Epithelial cell of proximal tubule (primary cell): Measurements from ENCODE around the gene ISL1. TPM values are rescaled to one million over a fixed set of nuclear protein-coding genes. Genes with fewer than 3 reads are reported as not detected.

Experiments used
- DNase-seq: peaks from one replicate; pipeline ENCODE4 v3.0.0-alpha.2; 2011; ENCODE audit warnings: low read depth
- H3K4me3 ChIP-seq: 2 replicates; pipeline ENCODE4 v1.5.1; 2011; ENCODE audit warnings: low read depth, mild to moderate bottlenecking, low read length
- total RNA-seq: library from RNA; depleted of rRNA; stranded (reverse); fragments of >200 nt; gene quantifications from 2 replicates; pipeline ENCODE4 v1.2.3, GENCODE V29; 2015
- TF ChIP-seq, protein P1 (sequence below): conservative IDR thresholded peaks from 2 replicates; pipeline ENCODE4 v1.5.1; 2012; ENCODE audit warnings: low read depth, mild to moderate bottlenecking, low read length

The ISL1 gene
- total RNA-seq, 1 donor from 2014 or later, result not detected

DNA sequence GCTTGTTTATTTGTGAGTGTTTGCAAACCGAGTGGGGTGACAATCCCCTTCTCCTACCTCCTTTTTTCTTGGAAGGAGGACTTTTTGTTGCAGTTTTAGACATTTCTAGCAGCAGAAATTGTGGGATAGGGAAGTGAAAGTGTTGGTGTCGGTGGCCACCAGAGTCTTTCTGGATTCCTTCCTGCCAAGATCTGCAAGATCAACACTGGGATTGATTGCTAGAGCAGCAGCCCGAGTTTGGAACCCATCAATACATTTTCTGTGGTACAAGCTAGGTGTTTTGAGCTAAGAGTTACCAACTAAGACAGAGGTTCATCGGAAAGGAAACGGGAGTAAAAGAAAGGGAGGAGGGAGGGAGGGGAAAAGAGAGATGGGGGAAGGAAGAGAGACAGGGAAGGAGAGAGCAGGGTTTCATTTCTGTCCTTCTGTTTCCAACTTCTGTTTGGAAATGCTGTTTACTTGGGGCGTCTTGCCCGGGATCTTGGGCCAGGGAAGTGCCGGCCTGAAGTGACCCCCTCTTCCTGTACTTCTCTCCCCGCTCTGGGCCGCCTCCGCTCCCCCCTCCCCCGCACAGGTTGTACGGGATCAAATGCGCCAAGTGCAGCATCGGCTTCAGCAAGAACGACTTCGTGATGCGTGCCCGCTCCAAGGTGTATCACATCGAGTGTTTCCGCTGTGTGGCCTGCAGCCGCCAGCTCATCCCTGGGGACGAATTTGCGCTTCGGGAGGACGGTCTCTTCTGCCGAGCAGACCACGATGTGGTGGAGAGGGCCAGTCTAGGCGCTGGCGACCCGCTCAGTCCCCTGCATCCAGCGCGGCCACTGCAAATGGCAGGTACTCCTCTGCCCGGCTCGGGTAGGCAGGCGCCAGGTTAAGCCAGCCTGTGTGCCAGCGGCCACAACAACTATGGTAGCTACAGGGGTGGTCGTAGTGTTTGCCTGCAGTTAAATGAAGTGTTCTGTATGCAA is 4.0 kb downstream of the ISL1 start:
- DNase-seq, result no peak

DNA sequence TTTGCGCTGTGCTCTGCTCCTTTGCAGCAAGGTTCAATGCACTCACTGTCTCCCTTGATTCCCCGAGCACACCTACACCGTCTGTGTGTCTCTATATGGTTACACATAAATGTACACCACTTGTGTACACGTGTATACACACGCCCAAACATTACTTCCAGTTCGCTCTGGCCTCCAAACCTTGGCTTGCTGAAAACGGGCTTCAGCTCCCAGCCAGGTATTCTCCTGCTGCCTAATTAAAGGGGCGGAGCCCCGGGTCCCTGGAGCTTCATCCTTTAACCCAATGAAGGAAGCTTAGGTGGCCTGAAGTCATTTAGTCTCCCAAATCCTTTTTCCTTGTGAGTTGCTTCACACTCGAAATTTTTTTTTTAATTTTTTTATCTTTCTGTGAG is 4.6 kb downstream of the ISL1 start:
- no peak overlapping the region for H3K4me3 ChIP-seq
- TF ChIP-seq, protein P1, sequence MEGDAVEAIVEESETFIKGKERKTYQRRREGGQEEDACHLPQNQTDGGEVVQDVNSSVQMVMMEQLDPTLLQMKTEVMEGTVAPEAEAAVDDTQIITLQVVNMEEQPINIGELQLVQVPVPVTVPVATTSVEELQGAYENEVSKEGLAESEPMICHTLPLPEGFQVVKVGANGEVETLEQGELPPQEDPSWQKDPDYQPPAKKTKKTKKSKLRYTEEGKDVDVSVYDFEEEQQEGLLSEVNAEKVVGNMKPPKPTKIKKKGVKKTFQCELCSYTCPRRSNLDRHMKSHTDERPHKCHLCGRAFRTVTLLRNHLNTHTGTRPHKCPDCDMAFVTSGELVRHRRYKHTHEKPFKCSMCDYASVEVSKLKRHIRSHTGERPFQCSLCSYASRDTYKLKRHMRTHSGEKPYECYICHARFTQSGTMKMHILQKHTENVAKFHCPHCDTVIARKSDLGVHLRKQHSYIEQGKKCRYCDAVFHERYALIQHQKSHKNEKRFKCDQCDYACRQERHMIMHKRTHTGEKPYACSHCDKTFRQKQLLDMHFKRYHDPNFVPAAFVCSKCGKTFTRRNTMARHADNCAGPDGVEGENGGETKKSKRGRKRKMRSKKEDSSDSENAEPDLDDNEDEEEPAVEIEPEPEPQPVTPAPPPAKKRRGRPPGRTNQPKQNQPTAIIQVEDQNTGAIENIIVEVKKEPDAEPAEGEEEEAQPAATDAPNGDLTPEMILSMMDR, result no peak
- no peak for DNase-seq

More for the DNA sequence above, 4.0 kb downstream of the ISL1 start:
- TF ChIP-seq, protein P1, result no peak
- no peak overlapping the region for H3K4me3 ChIP-seq

DNA sequence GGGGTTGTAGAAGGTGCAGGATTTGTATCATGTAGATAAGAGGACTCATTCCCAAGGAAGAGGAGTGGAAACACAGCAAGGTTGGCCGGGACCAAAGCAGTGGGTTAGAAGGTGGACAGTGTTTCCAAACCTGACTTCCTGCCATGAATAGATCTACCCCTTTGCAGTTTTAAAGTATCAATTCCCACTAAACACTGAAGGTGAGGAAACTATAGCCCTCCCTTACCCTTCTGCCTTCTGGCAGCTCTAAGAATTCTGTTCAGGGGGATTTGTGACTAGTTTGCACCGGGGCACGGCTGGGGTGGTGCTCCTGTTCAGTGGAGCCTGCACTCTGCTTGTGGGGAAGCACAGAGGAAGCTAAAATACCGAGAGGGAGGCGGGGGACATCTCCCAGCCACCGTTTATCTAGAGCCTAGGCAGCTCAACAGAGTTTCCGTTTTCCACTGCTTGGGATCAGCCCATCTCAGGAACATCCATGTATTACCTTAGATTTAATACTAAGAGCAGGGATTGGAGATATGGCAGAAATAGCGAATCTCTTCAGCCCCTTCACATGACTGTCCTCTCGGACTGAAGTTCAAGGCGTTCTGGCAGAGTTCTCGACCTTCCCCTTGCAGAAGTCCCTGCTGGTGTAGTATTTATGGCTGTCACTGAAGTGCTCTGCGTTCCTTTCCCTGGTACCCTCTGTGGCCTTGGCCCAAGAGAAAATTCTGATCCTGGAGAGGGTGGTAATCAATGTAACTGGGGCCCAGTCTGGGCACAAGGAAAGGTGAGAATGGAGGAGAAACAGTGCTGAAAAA is 5.4 kb downstream of the ISL1 start:
- H3K4me3 ChIP-seq, result no peak overlapping the region
- no peak for DNase-seq

DNA sequence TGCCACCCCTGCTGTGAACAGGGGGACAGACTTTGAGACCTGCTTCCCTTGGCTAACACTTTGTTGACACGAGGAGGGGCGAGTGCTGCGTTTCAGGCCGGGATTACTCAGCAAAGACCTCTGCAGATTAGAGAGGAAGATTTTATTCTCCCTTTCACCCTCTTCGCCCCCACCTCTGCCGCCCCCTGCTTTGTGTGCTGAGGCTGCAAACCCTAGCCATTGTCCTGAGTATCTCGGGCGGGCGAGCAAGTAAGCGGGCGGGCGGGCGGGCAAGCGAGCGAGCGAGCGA is 6.0 kb downstream of the ISL1 start:
- H3K4me3 ChIP-seq, result no peak overlapping the region
- TF ChIP-seq, protein P1, result no peak

More for the DNA sequence above, 5.4 kb downstream of the ISL1 start:
- TF ChIP-seq, protein P1, result no peak

DNA sequence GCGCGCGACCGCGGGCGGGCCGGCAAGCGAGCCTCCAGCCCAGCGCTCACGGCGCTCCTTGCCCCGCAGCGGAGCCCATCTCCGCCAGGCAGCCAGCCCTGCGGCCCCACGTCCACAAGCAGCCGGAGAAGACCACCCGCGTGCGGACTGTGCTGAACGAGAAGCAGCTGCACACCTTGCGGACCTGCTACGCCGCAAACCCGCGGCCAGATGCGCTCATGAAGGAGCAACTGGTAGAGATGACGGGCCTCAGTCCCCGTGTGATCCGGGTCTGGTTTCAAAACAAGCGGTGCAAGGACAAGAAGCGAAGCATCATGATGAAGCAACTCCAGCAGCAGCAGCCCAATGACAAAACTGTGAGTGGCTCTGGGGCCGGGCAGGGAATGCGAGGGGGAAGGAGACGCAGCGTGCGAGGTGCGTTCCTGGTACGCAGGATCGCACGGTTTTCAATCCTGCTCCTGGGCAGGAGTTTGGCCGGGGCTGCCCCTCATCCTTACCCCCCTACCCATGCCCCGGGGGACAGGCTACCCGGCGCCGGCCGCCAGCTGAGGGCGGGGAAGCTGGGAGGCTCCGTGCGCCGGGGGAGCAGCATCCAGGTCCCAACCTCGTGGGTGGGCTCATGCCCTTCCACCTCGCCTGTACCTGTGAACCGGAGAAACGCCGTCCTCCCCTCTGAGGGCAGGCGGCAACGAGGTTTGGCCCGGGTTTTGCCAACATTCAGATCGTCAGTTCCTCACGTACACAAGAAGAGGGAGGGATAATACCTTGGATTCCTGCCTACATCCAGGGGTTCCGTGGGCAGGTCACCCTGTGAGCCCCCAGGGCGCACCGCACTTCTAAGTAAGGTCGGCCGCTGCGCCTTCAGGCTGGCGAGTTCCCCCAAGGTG is 6.6 kb downstream of the ISL1 start:
- no peak for DNase-seq
- TF ChIP-seq, protein P1, result no peak
- peak overlapping the region; percentile 6 for H3K4me3 ChIP-seq

More for the DNA sequence above, 6.0 kb downstream of the ISL1 start:
- DNase-seq, result no peak

DNA sequence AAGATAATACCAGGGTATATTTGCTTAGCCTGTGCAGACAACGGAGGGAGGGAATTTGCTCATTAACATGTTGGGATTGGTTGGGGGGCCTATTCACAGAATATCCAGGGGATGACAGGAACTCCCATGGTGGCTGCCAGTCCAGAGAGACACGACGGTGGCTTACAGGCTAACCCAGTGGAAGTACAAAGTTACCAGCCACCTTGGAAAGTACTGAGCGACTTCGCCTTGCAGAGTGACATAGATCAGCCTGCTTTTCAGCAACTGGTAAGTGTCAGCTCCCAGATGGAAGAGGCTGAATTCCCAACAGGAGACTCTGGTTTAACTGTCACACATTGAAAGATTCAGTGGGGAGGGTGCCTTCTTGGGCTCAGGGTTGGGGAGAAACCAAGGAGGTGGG is 7.9 kb downstream of the ISL1 start:
- no peak overlapping the region for H3K4me3 ChIP-seq
- TF ChIP-seq, protein P1, result no peak
- no peak for DNase-seq
